GM12878 (cell line): Measurements from ENCODE around the gene MAK. TPM values are rescaled to one million over a fixed set of nuclear protein-coding genes. Genes with fewer than 3 reads are reported as not detected.
A peak's percentile ranks its signal among the peaks of the same experiment; 100 is the strongest.

ENCODE experiments used
- ATAC-seq: fragments of 200-7000 bp; cut with Tn5 transposase; 3 replicates; pipeline ENCODE4 v1.9.1; 2020; ENCODE audit warnings: mild to moderate bottlenecking, moderate library complexity
- Bru-seq: library from RNA; stranded (reverse); fragments of 400-500 nt; gene quantifications from one replicate; lab custom pipeline; 2021; lab: Mats Ljungman, UMichigan
- BruChase-seq, 2 experiments: library from RNA; stranded (reverse); fragments of 400-500 nt; gene quantifications; one replicate each; lab custom pipeline; 2021; lab: Mats Ljungman, UMichigan
- BruUV-seq: library from RNA; stranded (reverse); fragments of 400-500 nt; replicated peaks from 2 replicates; lab custom pipeline; 2021; lab: Mats Ljungman, UMichigan
- CTCF ChIA-PET: fragments of 300-600 bp; sonication (Branson Sonifier 250); formaldehyde crosslinking; extraction: SDS; loops from one replicate; lab custom pipeline; 2021; ENCODE audit warnings: inconsistent platforms; lab: Yijun Ruan, JAX
- POLR2A ChIA-PET: fragments of 350-600 bp; formaldehyde crosslinking; extraction: SDS; loops from one replicate; lab custom pipeline; 2021; ENCODE audit warnings: inconsistent platforms; lab: Charles Lee
- RAD21 ChIA-PET: fragments of 300-600 bp; sonication (Branson Sonifier 250); formaldehyde crosslinking; loops from one replicate; lab custom pipeline; 2023; ENCODE audit warnings: antibody characterized with exemption; ENCODE audit not compliant: unreplicated experiment; lab: Charles Lee
- SMC1A ChIA-PET: fragments of 300-600 bp; sonication (Branson Sonifier 250); formaldehyde crosslinking; loops from one replicate; lab custom pipeline; 2023; ENCODE audit not compliant: unreplicated experiment, uncharacterized antibody; lab: Charles Lee
- DNase-seq: peaks from one replicate; pipeline ENCODE4 v3.0.0-alpha.2; 2011; ENCODE audit warnings: low read depth, low spot score
- FAIRE-seq: peaks from 3 replicates; lab custom pipeline; 2011; peaks lifted over from hg19 to GRCh38; lab: Jason Lieb, UNC
- H2AFZ ChIP-seq: 2 replicates; pipeline ENCODE4 v1.6.0; 2011; ENCODE audit warnings: low read depth, low read length, control low read depth; ENCODE audit not compliant: control insufficient read depth
- H3K27ac ChIP-seq: 2 replicates; pipeline ENCODE4 v1.5.1; 2011; ENCODE audit warnings: control low read depth; ENCODE audit not compliant: control insufficient read depth, insufficient read depth
- H3K27me3 ChIP-seq, 2 experiments: replicated peaks in 1 of 2; 2 replicates each; pipeline versions ENCODE4 v1.6.0 to v1.6.1; 2011; ENCODE audit warnings: low read length in 1 of 2; ENCODE audit not compliant: control insufficient read depth in 2 of 2, insufficient read depth in 2 of 2
- H3K36me3 ChIP-seq, 2 experiments: 2 replicates each; pipeline ENCODE4 v1.5.1; 2011; ENCODE audit warnings: low read length in 1 of 2; ENCODE audit not compliant: control insufficient read depth in 2 of 2, insufficient read depth in 2 of 2
- H3K4me1 ChIP-seq: 2 replicates; pipeline ENCODE4 v1.6.1; 2011; ENCODE audit warnings: mild to moderate bottlenecking, low read length, moderate library complexity, mixed read lengths; ENCODE audit not compliant: control insufficient read depth, insufficient read depth
- H3K4me2 ChIP-seq: 2 replicates; pipeline ENCODE4 v1.6.0; 2011; ENCODE audit warnings: control low read depth; ENCODE audit not compliant: control insufficient read depth, insufficient read depth
- H3K4me3 ChIP-seq: fragments of 200-600 bp; sonication (generic); 2 replicates; pipeline ENCODE4 v1.5.1; 2016
- H3K79me2 ChIP-seq: 2 replicates; pipeline ENCODE4 v1.6.0; 2011; ENCODE audit warnings: low read length; ENCODE audit not compliant: control insufficient read depth, insufficient read depth
- H3K9ac ChIP-seq: 2 replicates; pipeline ENCODE4 v1.8.0; 2011; ENCODE audit warnings: low read length, control low read depth, mixed read lengths; ENCODE audit not compliant: control insufficient read depth, insufficient read depth
- H3K9me3 ChIP-seq: replicated peaks from 3 replicates; pipeline ENCODE4 v1.5.1; 2011; ENCODE audit warnings: mild to moderate bottlenecking, low read length; ENCODE audit not compliant: control insufficient read depth, insufficient read depth
- H4K20me1 ChIP-seq: 2 replicates; pipeline ENCODE4 v1.6.0; 2011; ENCODE audit not compliant: control insufficient read depth, insufficient read depth
- BMI1 ChIP-seq: fragments of 450-650 bp; IDR thresholded peaks from 2 replicates; pipeline ENCODE4 v1.6.1; 2016; ENCODE audit warnings: mild to moderate bottlenecking, moderate library complexity, borderline replicate concordance
- CBFB ChIP-seq: IDR thresholded peaks from 2 replicates; pipeline ENCODE4 v1.6.1; 2016; ENCODE audit warnings: antibody characterized with exemption, low read depth
- EP300 ChIP-seq, 2 experiments: fragments of 150-350 bp in 1 of 2; IDR thresholded peaks; 2 replicates each; pipeline ENCODE4 v1.6.1; 2011 to 2012; ENCODE audit warnings: low read depth in 2 of 2, low read length in 2 of 2, borderline replicate concordance in 1 of 2, improper control_type of control experiment in 1 of 2, inconsistent platforms in 1 of 2; ENCODE audit not compliant: control insufficient read depth in 1 of 2
- NFYB ChIP-seq: IDR thresholded peaks from 2 replicates; pipeline ENCODE4 v1.6.1; 2011; ENCODE audit warnings: low read depth, mild to moderate bottlenecking, low read length, improper control_type of control experiment, moderate library complexity; ENCODE audit not compliant: insufficient read depth
- POLR2AphosphoS2 ChIP-seq: IDR thresholded peaks from 2 replicates; pipeline ENCODE4 v1.6.1; 2011; ENCODE audit warnings: low read depth, mild to moderate bottlenecking, low read length, improper control_type of control experiment, moderate library complexity
- RBBP5 ChIP-seq: fragments of 200-600 bp; sonication (generic); conservative IDR thresholded peaks from 2 replicates; pipeline ENCODE4 v1.6.1; 2016
- SIN3A ChIP-seq: IDR thresholded peaks from 2 replicates; pipeline ENCODE4 v1.6.1; 2012; ENCODE audit warnings: low read depth, low read length, improper control_type of control experiment
- SPI1 ChIP-seq: IDR thresholded peaks from 2 replicates; pipeline ENCODE4 v1.6.1; 2011; ENCODE audit warnings: low read depth, mild to moderate bottlenecking, low read length, moderate library complexity, borderline replicate concordance; ENCODE audit not compliant: insufficient read depth
- ZNF24 ChIP-seq: fragments of 450-650 bp; IDR thresholded peaks from 2 replicates; pipeline ENCODE4 v1.6.1; 2017; ENCODE audit warnings: antibody characterized with exemption, mild to moderate bottlenecking
- WGBS: methylation state at CpG from one replicate; pipeline ENCODE4 v1.1.6; 2016; ENCODE audit warnings: low lambda C conversion rate; ENCODE audit not compliant: insufficient replicate concordance, insufficient coverage; ENCODE audit errors: missing lambda C conversion rate; 5-methylcytosine and 5-hydroxymethylcytosine counted together
- in situ Hi-C: fragments of 300-500 bp; cut with MboI; formaldehyde crosslinking; loops from 9 replicates; pipeline ENCODE4 v1.14.3; 2018; ENCODE audit warnings: mixed read lengths
- intact Hi-C: fragments of 100-400 bp; cut with micrococcal nuclease; formaldehyde crosslinking; loops from one replicate; pipeline ENCODE4 v1.14.2; 2022; ENCODE audit not compliant: unreplicated experiment
- long read RNA-seq, 2 experiments: library from polyadenylated mRNA; unstranded; transcript quantifications; one replicate each; pipeline ENCODE4 v2.0.0, GENCODE V29; 2019 to 2020
- polyA minus RNA-seq, 3 experiments: library from RNA; depleted of rRNA, polyadenylated mRNA; stranded (reverse); fragments of >200 nt; gene quantifications; 2 replicates each; pipeline ENCODE4 v1.2.3, GENCODE V29; 2011
- polyA plus RNA-seq, 11 experiments: library from polyadenylated mRNA; depleted of rRNA in 4 of 11; unstranded in 6 of 11; stranded (reverse) in 5 of 11; fragments of >200 nt; fragmentation: Nextera tagmentation in 4 of 11; fragmentation: Illumina TruSeq in 1 of 11; extraction: Ambion mirVana in 4 of 11; extraction: Trizol in 1 of 11; gene quantifications; 1 replicate in 1 of 11; 2 replicates in 10 of 11; pipeline versions ENCODE4 v1.2.1 to v1.2.3, GENCODE V29; 2011 to 2016; ENCODE audit warnings: inconsistent platforms in 2 of 11, missing spikeins in 2 of 11, low read depth in 1 of 11
- total RNA-seq, 4 experiments: library from RNA; depleted of rRNA in 3 of 4; stranded (reverse); fragments of >200 nt in 3 of 4; fragmentation: Illumina TruSeq in 1 of 4; extraction: Trizol in 1 of 4; gene quantifications; 2 replicates each; pipeline versions ENCODE4 v1.2.1 to v1.2.3, GENCODE V29; 2013 to 2021
- TF ChIP-seq, protein P1 (sequence below): fragments of 450-650 bp; IDR thresholded peaks from 2 replicates; pipeline ENCODE4 v1.6.1; 2017; ENCODE audit warnings: mild to moderate bottlenecking, moderate library complexity

MAK gene
- not detected in 2 replicates for total RNA-seq (2013; cell fraction: nucleolus; rRNA removed)
- total RNA-seq (2014; rRNA removed): 0.11 TPM in 2 replicates
- total RNA-seq (2014; rRNA removed; fragmentation: Illumina TruSeq; extraction: Trizol): 0.05 and 0.13 TPM in 2 replicates
- 0.05 and 0.08 TPM in 2 replicates for total RNA-seq (2021)
- polyA plus RNA-seq (2011; ENCODE audit: low read depth): 0.09 TPM
- 0.03 TPM in 1 of 2 replicates, not detected in the other for polyA plus RNA-seq (2011; rRNA removed)
- 0.02 and 0.04 TPM in 2 replicates for polyA plus RNA-seq (2011; cell fraction: cytosol; rRNA removed)
- 0.03 TPM in 1 of 2 replicates, not detected in the other for polyA plus RNA-seq (2011; cell fraction: nucleus; rRNA removed)
- polyA plus RNA-seq (2012): 0.03 and 0.09 TPM in 2 replicates
- 0.09 and 0.21 TPM in 2 replicates for polyA plus RNA-seq (2014; fragmentation: Illumina TruSeq; extraction: Trizol)
- under 1 TPM; 0.13 to 0.32 TPM for polyA plus RNA-seq (2014; fragmentation: Nextera tagmentation; extraction: Ambion mirVana)
- polyA plus RNA-seq (2014; rRNA removed): 0.01 and 0.03 TPM in 2 replicates
- polyA plus RNA-seq (2016; fragmentation: Nextera tagmentation; extraction: Ambion mirVana): under 1 TPM; 0.20 to 0.90 TPM
- 0.10 TPM in 1 of 2 replicates, not detected in the other for polyA minus RNA-seq (2011; rRNA and poly(A)+ RNA removed)
- polyA minus RNA-seq (2011; cell fraction: cytosol; rRNA and poly(A)+ RNA removed): not detected in 2 replicates
- polyA minus RNA-seq (2011; cell fraction: nucleus; rRNA and poly(A)+ RNA removed): not detected in 2 replicates
- percentile 41 among the genes with signal in this experiment for Bru-seq, nascent RNA
- BruChase-seq, experiment 1, labeled RNA remaining after a 6-hour chase: percentile 31 among the genes with signal in this experiment
- BruChase-seq, experiment 2, labeled RNA remaining after a 2-hour chase: percentile 40 among the genes with signal in this experiment
- long read RNA-seq, experiment 1, partial matches to known transcripts: 0 of 1 reads
- long read RNA-seq, experiment 1, other reads (novel, unspliced or antisense): 1 of 1 reads
- long read RNA-seq, experiment 2, partial matches to known transcripts: 0 of 5 reads
- long read RNA-seq, experiment 2, other reads (novel, unspliced or antisense): 5 of 5 reads

DNA sequence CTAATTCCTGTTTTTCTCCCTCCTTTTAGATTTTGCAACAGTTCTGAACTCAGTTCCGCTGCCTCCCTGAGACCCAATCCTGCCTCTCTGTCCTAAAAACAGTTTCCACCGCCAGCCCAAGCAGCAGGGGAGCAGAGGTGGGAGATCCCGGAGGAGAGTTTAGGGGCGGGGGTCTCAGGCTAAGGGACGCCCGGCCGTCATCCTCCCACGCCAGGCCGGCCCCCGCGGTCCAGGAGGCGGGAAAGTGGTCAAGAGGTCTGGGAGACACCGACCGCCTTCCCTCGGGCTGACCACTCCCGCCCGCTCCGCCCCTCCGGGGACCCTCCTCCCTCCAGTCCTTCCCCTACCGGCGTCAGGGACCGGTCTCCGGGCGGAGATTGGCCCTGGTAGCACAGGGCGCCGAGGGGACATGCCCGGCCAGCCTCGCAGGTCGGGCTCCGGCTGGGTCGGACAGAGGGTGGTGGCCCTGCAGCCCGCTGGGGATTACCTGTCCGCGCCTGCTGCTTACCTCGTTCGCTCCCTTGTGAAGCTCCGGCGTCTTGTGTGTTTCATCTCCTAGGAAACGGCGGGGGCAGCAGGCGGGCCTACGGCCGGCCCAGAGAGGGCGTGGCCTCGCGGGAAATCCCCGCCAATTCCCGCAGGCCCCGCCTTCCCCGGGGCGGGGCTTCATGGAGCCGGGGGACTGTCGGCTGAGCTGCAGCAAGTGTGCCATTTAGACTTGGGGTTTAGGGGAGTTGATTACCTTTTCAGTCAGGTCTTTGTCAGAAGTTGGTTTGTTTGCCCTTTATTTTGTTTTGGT, at the start of gene MAK:
MAK (minus strand) TSS at position 545 of the 799 bp plus-strand sequence. CDS start 7,891 bp downstream, outside the sequence.
- Histone ChIP-seq H3K79me2 (no peaks in the 10 kb centered on the region), H2AFZ (peak within 1 kb of the TSS; percentile 84), H3K4me2 (peak within 1 kb of the TSS; percentile 99), H3K9ac (peak within 1 kb of the TSS; percentile 55), H4K20me1 (no peaks in the 10 kb centered on the region), H3K4me3 (peak within 1 kb of the TSS; percentile 60), H3K4me1 (peaks cover 8% of the 10 kb centered on the region; the same call in 1 of the 2 replicates), H3K9me3 (no peaks in the 10 kb centered on the region; the same call in 2 of the 3 replicates), H3K27ac (peak within 1 kb of the TSS; percentile 66), H3K27me3 (no peaks in the 10 kb centered on the region), H3K36me3 (no peaks in the 10 kb centered on the region)
- DNase-seq: peak; percentile 47
- SMC1A ChIA-PET: interaction anchor here (1.0 to 3.6 kb wide), 4 partner anchors 9 to 231 kb away, joined by 4 to 12 read pairs (median 4); no protein-coding TSS in a partner anchor
- peak; percentile 89 for ATAC-seq
- no TSS peak for BruUV-seq
- intact Hi-C loops (loop anchor here (2.0 kb wide), 1 partner anchor 51 kb away; no protein-coding TSS in a partner anchor), in situ Hi-C loops (no loop called here)
- peak; percentile 82 for FAIRE-seq
- CTCF ChIA-PET: interaction anchor here (1.0 kb wide), 1 partner anchor 51 kb away, joined by 5 read pairs; no protein-coding TSS in a partner anchor
- RAD21 ChIA-PET: interaction anchor here (1.3 kb wide), 1 partner anchor 51 kb away, joined by 7 read pairs; no protein-coding TSS in a partner anchor
- 0% methylated on average over 41 of the region's 53 CpGs for WGBS
- POLR2A ChIA-PET: interaction anchor here (0.5 kb wide), 1 partner anchor 143 kb away, joined by 4 read pairs; the partner anchor contains the start of genes C6orf52 and PAK1IP1
- TF ChIP-seq EP300 (IDR thresholded peaks at IDR 0.05; ENCODE audit: borderline replicate concordance in 1 of 2, control insufficient read depth in 1 of 2, low read depth in 2 of 2, low read length in 2 of 2) (no peak; a peak in 1 of 4 replicates), NFYB (no peak), SPI1 (no peak), CBFB (no peak), ZNF24 (no peak), BMI1 (no peak), RBBP5 (no peak), POLR2AphosphoS2 (no peak), SIN3A (peak; percentile 83; the same call in 1 of the 2 replicates)
- TF ChIP-seq, protein P1, sequence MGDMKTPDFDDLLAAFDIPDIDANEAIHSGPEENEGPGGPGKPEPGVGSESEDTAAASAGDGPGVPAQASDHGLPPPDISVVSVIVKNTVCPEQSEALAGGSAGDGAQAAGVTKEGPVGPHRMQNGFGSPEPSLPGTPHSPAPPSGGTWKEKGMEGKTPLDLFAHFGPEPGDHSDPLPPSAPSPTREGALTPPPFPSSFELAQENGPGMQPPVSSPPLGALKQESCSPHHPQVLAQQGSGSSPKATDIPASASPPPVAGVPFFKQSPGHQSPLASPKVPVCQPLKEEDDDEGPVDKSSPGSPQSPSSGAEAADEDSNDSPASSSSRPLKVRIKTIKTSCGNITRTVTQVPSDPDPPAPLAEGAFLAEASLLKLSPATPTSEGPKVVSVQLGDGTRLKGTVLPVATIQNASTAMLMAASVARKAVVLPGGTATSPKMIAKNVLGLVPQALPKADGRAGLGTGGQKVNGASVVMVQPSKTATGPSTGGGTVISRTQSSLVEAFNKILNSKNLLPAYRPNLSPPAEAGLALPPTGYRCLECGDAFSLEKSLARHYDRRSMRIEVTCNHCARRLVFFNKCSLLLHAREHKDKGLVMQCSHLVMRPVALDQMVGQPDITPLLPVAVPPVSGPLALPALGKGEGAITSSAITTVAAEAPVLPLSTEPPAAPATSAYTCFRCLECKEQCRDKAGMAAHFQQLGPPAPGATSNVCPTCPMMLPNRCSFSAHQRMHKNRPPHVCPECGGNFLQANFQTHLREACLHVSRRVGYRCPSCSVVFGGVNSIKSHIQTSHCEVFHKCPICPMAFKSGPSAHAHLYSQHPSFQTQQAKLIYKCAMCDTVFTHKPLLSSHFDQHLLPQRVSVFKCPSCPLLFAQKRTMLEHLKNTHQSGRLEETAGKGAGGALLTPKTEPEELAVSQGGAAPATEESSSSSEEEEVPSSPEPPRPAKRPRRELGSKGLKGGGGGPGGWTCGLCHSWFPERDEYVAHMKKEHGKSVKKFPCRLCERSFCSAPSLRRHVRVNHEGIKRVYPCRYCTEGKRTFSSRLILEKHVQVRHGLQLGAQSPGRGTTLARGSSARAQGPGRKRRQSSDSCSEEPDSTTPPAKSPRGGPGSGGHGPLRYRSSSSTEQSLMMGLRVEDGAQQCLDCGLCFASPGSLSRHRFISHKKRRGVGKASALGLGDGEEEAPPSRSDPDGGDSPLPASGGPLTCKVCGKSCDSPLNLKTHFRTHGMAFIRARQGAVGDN: no peak
